Muscle layer of colon (tissue), 2 donors: ENCODE data around the gene PAGE2.
"Not testable (repeated sequence)": the region's sequence is repeated elsewhere in the genome, so short reads cannot be mapped to it uniquely, and the experiment has no call there.

Experiments
- H3K27ac ChIP-seq: one replicate; pipeline ENCODE4 v1.7.0; 2013; ENCODE audit warnings: low read depth, mild to moderate bottlenecking, low read length, moderate library complexity
- H3K27me3 ChIP-seq, 2 donors: one replicate each; pipeline ENCODE4 v1.7.0; 2013; ENCODE audit warnings: low read length in 2 of 2, mild to moderate bottlenecking in 2 of 2; ENCODE audit not compliant: insufficient read depth in 2 of 2, control insufficient read depth in 1 of 2
- H3K36me3 ChIP-seq: one replicate; pipeline ENCODE4 v1.7.0; 2013; ENCODE audit warnings: mild to moderate bottlenecking, low read length; ENCODE audit not compliant: insufficient read depth
- H3K4me1 ChIP-seq: one replicate; pipeline ENCODE4 v1.7.0; 2013; ENCODE audit warnings: mild to moderate bottlenecking, low read length; ENCODE audit not compliant: insufficient read depth
- H3K4me3 ChIP-seq, 2 donors: one replicate each; pipeline ENCODE4 v1.7.0; 2013; ENCODE audit warnings: low read length in 2 of 2, low read depth in 1 of 2, mild to moderate bottlenecking in 1 of 2, moderate library complexity in 1 of 2
- H3K9ac ChIP-seq: one replicate; pipeline ENCODE4 v1.7.0; 2013; ENCODE audit warnings: low read length
- H3K9me3 ChIP-seq: one replicate; pipeline ENCODE4 v1.7.0; 2013; ENCODE audit warnings: mild to moderate bottlenecking, low read length
- donor health status: abdominal sarcoma.
- donor health status: Adenocarcinoma of cecum.

Gene PAGE2

GRCh38 chrX:55102754-55103153 is 13.9 kb downstream of the PAGE2 start:
- H3K4me1 ChIP-seq: no peaks in the 10 kb centered on the region
- H3K9ac ChIP-seq: no peak overlapping the region
- H3K36me3 ChIP-seq: no peaks in the 10 kb centered on the region
- no peaks in the 10 kb centered on the region for H3K27me3 ChIP-seq
- H3K4me3 ChIP-seq: no peak overlapping the region
- H3K9me3 ChIP-seq: no peaks in the 10 kb centered on the region
- H3K27ac ChIP-seq: no peak overlapping the region

- Histone ChIP-seq H3K9ac (no peak overlapping the region), H3K4me3 (no peak overlapping the region), H3K36me3 (no peaks in the 10 kb centered on the region), H3K4me1 (no peaks in the 10 kb centered on the region), H3K9me3 (no peaks in the 10 kb centered on the region), H3K27me3 (no peaks in the 10 kb centered on the region), H3K27ac (no peak overlapping the region)
Measured at GRCh38 chrX:55107262-55107661, 18.4 kb downstream of the PAGE2 start.

DNA sequence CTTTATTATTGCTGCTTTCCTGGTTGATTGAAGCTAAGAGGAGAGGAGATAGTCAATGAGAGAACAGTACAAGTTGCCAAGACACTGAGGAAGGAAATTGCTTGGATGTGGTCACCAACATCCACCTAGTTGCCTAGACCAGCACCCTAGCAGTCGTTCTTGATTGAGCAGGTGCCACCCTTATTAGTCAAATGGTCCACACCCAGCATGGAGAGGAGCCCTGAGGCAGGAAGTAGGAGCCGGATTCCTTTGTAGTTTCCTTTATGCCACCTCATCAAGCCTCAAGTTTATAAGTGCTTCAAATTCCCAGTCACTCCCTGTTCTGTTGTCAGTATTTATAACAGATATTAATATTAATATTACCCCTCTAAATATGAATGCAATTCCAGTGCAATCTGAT is 19.1 kb downstream of the PAGE2 start:
- Histone ChIP-seq H3K4me1 (no peaks in the 10 kb centered on the region), H3K9ac (no peak overlapping the region), H3K27ac (no peak overlapping the region), H3K9me3 (no peaks in the 10 kb centered on the region), H3K36me3 (no peaks in the 10 kb centered on the region), H3K27me3 (no peaks in the 10 kb centered on the region), H3K4me3 (no peak overlapping the region)

DNA sequence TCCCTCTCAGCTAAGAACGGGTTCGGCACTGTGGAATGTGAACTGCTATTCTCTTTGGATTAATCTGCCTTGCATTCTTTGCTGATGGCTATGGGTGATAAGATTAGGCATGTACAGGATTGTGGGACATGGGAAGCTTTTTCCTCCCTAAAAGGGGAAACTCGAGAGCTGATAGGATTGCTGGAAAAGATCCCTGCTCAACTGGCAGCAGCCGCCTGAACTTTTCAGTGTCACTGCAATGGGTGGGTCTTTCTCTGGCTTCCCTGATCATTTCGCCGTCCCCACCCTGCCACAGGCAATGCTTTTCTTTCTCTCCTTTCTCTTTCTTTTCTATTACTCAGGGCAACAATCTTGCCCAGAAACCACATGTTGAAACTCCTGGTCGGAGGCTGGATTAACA is 20.5 kb downstream of the PAGE2 start:
- H3K9ac ChIP-seq: no peak overlapping the region
- no peak overlapping the region for H3K27ac ChIP-seq
- no peaks in the 10 kb centered on the region for H3K36me3 ChIP-seq
- H3K9me3 ChIP-seq: no peaks in the 10 kb centered on the region
- no peak overlapping the region for H3K4me3 ChIP-seq
- no peaks in the 10 kb centered on the region for H3K27me3 ChIP-seq
- H3K4me1 ChIP-seq: no peaks in the 10 kb centered on the region

GRCh38 chrX:55111578-55112254 is 22.9 kb downstream of the PAGE2 start:
- H3K4me3 ChIP-seq: no peak overlapping the region
- H3K9me3 ChIP-seq: no peaks in the 10 kb centered on the region
- no peaks in the 10 kb centered on the region for H3K27me3 ChIP-seq
- no peak overlapping the region for H3K27ac ChIP-seq
- no peaks in the 10 kb centered on the region for H3K4me1 ChIP-seq
- H3K36me3 ChIP-seq: no peaks in the 10 kb centered on the region
- no peak overlapping the region for H3K9ac ChIP-seq

DNA sequence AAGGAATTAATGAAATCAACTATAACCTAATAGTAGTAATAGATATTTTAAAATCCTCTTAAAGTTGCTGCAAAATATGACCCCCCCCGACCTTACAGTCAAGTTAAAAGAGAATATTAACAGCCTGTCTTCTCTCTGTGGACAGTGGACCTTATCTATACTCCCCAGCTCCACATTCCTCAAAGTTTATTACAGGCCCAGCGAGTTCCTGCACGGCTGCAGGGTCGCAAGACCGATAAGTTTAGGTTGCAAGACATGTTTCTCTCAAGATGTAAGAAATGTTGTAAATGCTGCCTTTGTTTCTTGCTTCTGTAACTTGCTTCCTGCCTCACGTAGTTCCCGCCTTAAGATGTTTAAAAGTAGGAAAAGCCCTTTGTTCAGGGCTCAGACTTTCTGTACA is 27.8 kb downstream of the PAGE2 start:
- not testable (repeated sequence) for H3K4me1 ChIP-seq, H3K9me3 ChIP-seq, H3K36me3 ChIP-seq, H3K9ac ChIP-seq, H3K4me3 ChIP-seq, H3K27ac ChIP-seq
- peaks cover 0 to 13% of the 10 kb centered on the region in 2 donors for H3K27me3 ChIP-seq

DNA sequence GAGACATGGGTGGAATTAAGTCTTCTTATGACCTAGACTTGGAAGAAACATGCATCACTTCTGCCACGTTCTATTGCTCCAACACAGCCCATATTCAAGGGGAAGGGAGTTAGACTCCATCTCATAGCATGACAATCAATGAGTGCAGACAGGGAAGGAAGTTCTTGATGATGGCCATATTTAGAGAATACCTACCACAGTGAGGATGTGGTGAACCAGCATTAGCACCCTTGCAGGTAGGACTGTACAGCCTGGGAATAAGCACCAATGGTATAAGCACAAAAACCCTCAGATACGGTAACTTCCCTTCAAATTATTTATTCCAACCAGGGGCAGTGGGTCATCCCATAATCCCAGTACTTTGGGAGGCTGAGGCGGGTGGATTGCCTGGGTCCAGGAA is 29.8 kb downstream of the PAGE2 start:
- no peaks in the 10 kb centered on the region for H3K36me3 ChIP-seq
- H3K27me3 ChIP-seq: peaks cover 0 to 13% of the 10 kb centered on the region in 2 donors
- H3K9me3 ChIP-seq: no peaks in the 10 kb centered on the region
- H3K4me3 ChIP-seq: no peak overlapping the region
- H3K9ac ChIP-seq: no peak overlapping the region
- H3K4me1 ChIP-seq: no peaks in the 10 kb centered on the region
- H3K27ac ChIP-seq: no peak overlapping the region

GRCh38 chrX:55119271-55119670 is 30.5 kb downstream of the PAGE2 start:
- Histone ChIP-seq H3K9me3 (no peaks in the 10 kb centered on the region), H3K27ac (no peak overlapping the region), H3K36me3 (no peaks in the 10 kb centered on the region), H3K27me3 (peaks cover 2 to 20% of the 10 kb centered on the region in 2 donors), H3K9ac (no peak overlapping the region), H3K4me1 (no peaks in the 10 kb centered on the region), H3K4me3 (no peak overlapping the region)

DNA sequence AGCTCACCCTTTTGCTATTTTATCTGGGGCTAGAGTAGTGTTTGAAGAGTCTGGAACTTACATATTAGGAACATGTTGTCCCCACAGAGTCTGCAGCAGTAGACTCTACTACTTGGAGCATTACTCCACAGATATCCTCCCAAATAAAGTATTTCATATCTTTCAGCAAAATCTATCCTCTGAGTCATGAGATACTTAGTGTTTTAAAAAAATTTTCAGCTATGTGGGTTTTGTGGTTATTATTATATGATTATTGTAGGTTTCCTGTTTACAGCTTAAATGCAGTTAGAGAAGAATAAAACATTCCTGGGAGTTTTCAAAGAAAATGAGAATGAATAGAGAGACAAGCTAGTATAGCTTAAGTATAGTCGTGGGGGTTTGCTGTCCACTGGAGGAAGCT is 30.9 kb downstream of the PAGE2 start:
- no peak overlapping the region for H3K4me3 ChIP-seq
- H3K9me3 ChIP-seq: no peaks in the 10 kb centered on the region
- no peak overlapping the region for H3K27ac ChIP-seq
- no peaks in the 10 kb centered on the region for H3K4me1 ChIP-seq
- H3K36me3 ChIP-seq: no peaks in the 10 kb centered on the region
- H3K27me3 ChIP-seq: peaks cover 6 to 21% of the 10 kb centered on the region in 2 donors
- H3K9ac ChIP-seq: no peak overlapping the region

GRCh38 chrX:55120761-55121358 is 32.0 kb downstream of the PAGE2 start:
- H3K36me3 ChIP-seq: no peaks in the 10 kb centered on the region
- H3K9ac ChIP-seq: no peak overlapping the region
- no peak overlapping the region for H3K4me3 ChIP-seq
- H3K9me3 ChIP-seq: no peaks in the 10 kb centered on the region
- H3K27ac ChIP-seq: no peak overlapping the region
- no peaks in the 10 kb centered on the region for H3K4me1 ChIP-seq
- peaks cover 12 to 21% of the 10 kb centered on the region in 2 donors for H3K27me3 ChIP-seq

DNA sequence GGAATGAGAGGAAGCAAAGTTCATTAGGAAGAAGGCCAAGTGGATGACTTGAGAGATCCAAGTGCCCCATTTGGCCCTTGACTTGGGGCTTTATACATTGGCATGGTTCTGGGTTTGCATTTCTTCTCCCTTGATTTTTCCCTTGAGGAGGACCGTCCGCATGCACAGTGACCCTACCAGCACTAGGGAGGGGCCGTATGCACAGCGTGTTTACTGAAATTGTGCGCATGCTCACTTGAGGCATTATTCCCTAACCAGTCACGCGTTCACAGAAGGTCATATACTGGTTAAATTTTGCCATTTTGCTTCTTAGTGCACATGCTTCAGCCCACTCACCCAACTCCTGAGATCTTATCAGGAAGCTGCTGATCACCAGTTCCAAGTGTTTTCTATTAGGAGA is 35.1 kb downstream of the PAGE2 start:
- no peak overlapping the region for H3K4me3 ChIP-seq
- no peak overlapping the region for H3K27ac ChIP-seq
- H3K9me3 ChIP-seq: no peaks in the 10 kb centered on the region
- no peaks in the 10 kb centered on the region for H3K4me1 ChIP-seq
- peaks cover 12 to 21% of the 10 kb centered on the region in 2 donors for H3K27me3 ChIP-seq
- H3K36me3 ChIP-seq: no peaks in the 10 kb centered on the region
- H3K9ac ChIP-seq: no peak overlapping the region

DNA sequence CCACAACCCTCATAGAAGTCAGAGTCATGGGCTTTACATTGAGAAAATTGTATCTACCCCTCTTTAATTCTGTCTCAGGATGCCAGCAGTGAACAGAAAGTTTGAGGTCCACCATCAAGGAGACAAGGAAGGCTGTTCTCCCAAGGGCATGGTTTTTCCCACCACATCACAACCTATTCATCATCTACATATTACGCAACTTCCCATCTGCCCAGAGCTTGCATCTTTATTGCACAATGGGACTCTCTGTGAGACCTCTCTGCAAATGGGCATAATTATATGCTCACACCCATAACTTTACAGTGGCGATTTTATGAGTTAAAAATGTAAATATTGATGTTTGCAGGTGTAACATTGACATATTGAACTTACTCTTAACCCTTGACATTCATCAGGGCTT is 38.9 kb downstream of the PAGE2 start:
- Histone ChIP-seq H3K4me1 (no peaks in the 10 kb centered on the region), H3K27me3 (peaks cover 7 to 12% of the 10 kb centered on the region in 2 donors), H3K27ac (no peak overlapping the region), H3K36me3 (no peaks in the 10 kb centered on the region), H3K9me3 (no peaks in the 10 kb centered on the region), H3K9ac (no peak overlapping the region), H3K4me3 (no peak overlapping the region)
